Esophagus squamous epithelium (tissue), 5 donors: Measurements from ENCODE around the gene ABTB1. TPM values are rescaled to one million over a fixed set of nuclear protein-coding genes. Genes with fewer than 3 reads are reported as not detected.
A peak's percentile ranks its signal among the peaks of the same experiment; 100 is the strongest.
"Not testable (repeated sequence)": the region's sequence is repeated elsewhere in the genome, so short reads cannot be mapped to it uniquely, and the experiment has no call there.

Experiments
- DNase-seq: peaks from one replicate; lab custom pipeline; 2025; lab: John Stamatoyannopoulos, UW
- H3K27ac ChIP-seq, 4 donors: fragments of 200-600 bp; sonication (generic); one replicate each; pipeline ENCODE4 v1.5.1; 2016 to 2019; ENCODE audit warnings: mild to moderate bottlenecking in 1 of 4
- H3K27me3 ChIP-seq, 4 donors: fragments of 200-600 bp; sonication (generic); 1 replicate in 3 of 4; 2 replicates in 1 of 4; pipeline versions ENCODE4 v1.5.1 to v1.6.0; 2017 to 2021; ENCODE audit warnings: antibody characterized with exemption in 1 of 4
- H3K36me3 ChIP-seq, 3 donors: fragments of 200-600 bp; sonication (generic); one replicate each; pipeline ENCODE4 v1.5.1; 2016 to 2019
- H3K4me1 ChIP-seq, 3 donors: fragments of 200-600 bp; sonication (generic); one replicate each; pipeline ENCODE4 v1.5.1; 2017 to 2019
- H3K4me3 ChIP-seq, 4 donors: fragments of 200-600 bp; sonication (generic); 1 replicate in 3 of 4; 2 replicates in 1 of 4; pipeline ENCODE4 v1.5.1; 2016 to 2019; ENCODE audit warnings: mild to moderate bottlenecking in 2 of 4, moderate library complexity in 1 of 4
- H3K9me3 ChIP-seq, 3 donors: fragments of 200-600 bp; sonication (generic); one replicate each; pipeline ENCODE4 v1.5.1; 2016 to 2019
- CTCF ChIP-seq, 6 experiments: fragments of 450-650 bp in 4 of 6; fragments of 200-600 bp in 2 of 6; sonication (generic) in 2 of 6; IDR thresholded peaks; one replicate each; pipeline ENCODE4 v1.5.1; 2016 to 2019; ENCODE audit warnings: antibody characterized with exemption in 6 of 6, mild to moderate bottlenecking in 4 of 6, moderate library complexity in 4 of 6
- POLR2A ChIP-seq, 4 donors: fragments of 450-650 bp; IDR thresholded peaks; one replicate each; pipeline ENCODE4 v1.6.1; 2017; ENCODE audit warnings: antibody characterized with exemption in 4 of 4, mild to moderate bottlenecking in 4 of 4, moderate library complexity in 3 of 4
- WGBS, 2 donors: methylation state at CpG; one replicate each; pipeline ENCODE4 v1.1.5; 2018; 5-methylcytosine and 5-hydroxymethylcytosine counted together
- intact Hi-C: fragments of 100-400 bp; cut with DNase I; formaldehyde crosslinking; loops from one replicate; pipeline ENCODE4 v1.15.0; 2022
- total RNA-seq, 4 donors: library from RNA; depleted of rRNA; stranded (reverse); fragments of >200 nt; gene quantifications; one replicate each; pipeline ENCODE4 v1.1.0, GENCODE V29; 2016
- donor health status: DM: yes; HTN: yes; CAD: no.

Gene ABTB1
- total RNA-seq, 4 donors from 2014 or later = 5.6 to 21.4 (median 6.3) TPM

- intact Hi-C loops = loop anchor here (10.0 kb wide), 1 partner anchor 125 kb away; the partner anchor contains the start of gene MGLL
Measured at GRCh38 chr3:127699416-127700300, 26.9 kb downstream of the ABTB1 start.

GRCh38 chr3:127700406-127700805 is 27.7 kb downstream of the ABTB1 start:
- H3K4me3 ChIP-seq = no peak overlapping the region
- no peaks in the 10 kb centered on the region for H3K9me3 ChIP-seq
- TF ChIP-seq CTCF (IDR thresholded peaks at IDR 0.05) = no peak
- TF ChIP-seq POLR2A (IDR thresholded peaks at IDR 0.05) = no peak
- H3K36me3 ChIP-seq = peaks cover 0 to 46% (median 0%) of the 10 kb centered on the region in 3 donors
- no peak for DNase-seq
- WGBS, 2 donors = 67 to 90% methylated on average over 1 to 2 of the region's 5 CpGs
- H3K27me3 ChIP-seq = no peaks in the 10 kb centered on the region
- peak overlapping the region in 2 of 4 donors; percentile 31 to 91 for H3K27ac ChIP-seq
- intact Hi-C loops = loop anchor here (10.0 kb wide), 1 partner anchor 124 kb away; the partner anchor contains the start of gene MGLL
- H3K4me1 ChIP-seq = peaks cover 14 to 67% (median 49%) of the 10 kb centered on the region in 3 donors

More at GRCh38 chr3:127699416-127700300, 26.9 kb downstream of the ABTB1 start:
- Histone ChIP-seq H3K4me3 (no peak overlapping the region), H3K4me1 (peaks cover 14 to 67% (median 49%) of the 10 kb centered on the region in 3 donors), H3K27me3 (no peaks in the 10 kb centered on the region), H3K27ac (peak overlapping the region in 3 of 4 donors; percentile 62 to 91 (median 86)), H3K36me3 (peaks cover 0 to 46% (median 0%) of the 10 kb centered on the region in 3 donors), H3K9me3 (no peaks in the 10 kb centered on the region)
- no peak for DNase-seq
- TF ChIP-seq CTCF (IDR thresholded peaks at IDR 0.05) (no peak), POLR2A (IDR thresholded peaks at IDR 0.05) (no peak)
- WGBS, 2 donors = 67 to 82% methylated on average over 6 to 8 of the region's 9 CpGs

GRCh38 chr3:127701280-127701911 is 28.6 kb downstream of the ABTB1 start:
- 75 to 76% methylated on average over 11 of the region's 11 CpGs for WGBS, 2 donors
- H3K4me1 ChIP-seq = peaks cover 13 to 62% (median 49%) of the 10 kb centered on the region in 3 donors
- intact Hi-C loops = loop anchor here (10.0 kb wide), 1 partner anchor 123 kb away; the partner anchor contains the start of gene MGLL
- H3K27ac ChIP-seq = peak overlapping the region in 3 of 4 donors; percentile 33 to 51 (median 43)
- peaks cover 0 to 55% (median 0%) of the 10 kb centered on the region in 3 donors for H3K36me3 ChIP-seq
- no peak for DNase-seq
- no peaks in the 10 kb centered on the region for H3K9me3 ChIP-seq
- TF ChIP-seq POLR2A (IDR thresholded peaks at IDR 0.05) (no peak), CTCF (IDR thresholded peaks at IDR 0.05) (no peak)
- no peak overlapping the region for H3K4me3 ChIP-seq
- no peaks in the 10 kb centered on the region for H3K27me3 ChIP-seq

GRCh38 chr3:127702151-127702578 is 29.4 kb downstream of the ABTB1 start:
- DNase-seq = no peak

GRCh38 chr3:127704840-127705239 is 32.1 kb downstream of the ABTB1 start:
- intact Hi-C loops = loop anchor here (10.0 kb wide), 1 partner anchor 120 kb away; the partner anchor contains the start of gene MGLL
- 87 to 89% methylated on average over 4 of the region's 4 CpGs for WGBS, 2 donors
- not testable (repeated sequence) for DNase-seq, H3K4me3 ChIP-seq, H3K27me3 ChIP-seq, H3K9me3 ChIP-seq, H3K27ac ChIP-seq
- H3K36me3 ChIP-seq = peaks cover 0 to 78% (median 0%) of the 10 kb centered on the region in 3 donors
- peaks cover 0 to 46% (median 17%) of the 10 kb centered on the region in 3 donors for H3K4me1 ChIP-seq

More at GRCh38 chr3:127702151-127702578, 29.4 kb downstream of the ABTB1 start:
- intact Hi-C loops = loop anchor here (10.0 kb wide), 1 partner anchor 123 kb away; the partner anchor contains the start of gene MGLL
- Histone ChIP-seq H3K27ac (peak overlapping the region in 3 of 4 donors; percentile 33 to 51 (median 47)), H3K36me3 (peaks cover 0 to 63% (median 0%) of the 10 kb centered on the region in 3 donors), H3K4me3 (no peak overlapping the region), H3K27me3 (no peaks in the 10 kb centered on the region), H3K4me1 (peaks cover 5 to 54% (median 41%) of the 10 kb centered on the region in 3 donors), H3K9me3 (no peaks in the 10 kb centered on the region)
- TF ChIP-seq POLR2A (IDR thresholded peaks at IDR 0.05) = no peak
- TF ChIP-seq CTCF (IDR thresholded peaks at IDR 0.05) = no peak
- WGBS, 2 donors = 74 to 100% methylated on average over 1 to 3 of the region's 4 CpGs
